GM23338 (cell line): ENCODE results near the gene ACP5.
A peak's percentile ranks its signal among the peaks of the same experiment; 100 is the strongest.

Experiments
- CTCF ChIP-seq, 2 experiments: fragments of 200-600 bp in 1 of 2; sonication (generic) in 1 of 2; conservative IDR thresholded peaks; 2 replicates each; pipeline versions ENCODE4 v1.5.1 to v1.6.1; 2016 to 2017; ENCODE audit warnings: antibody characterized with exemption in 2 of 2, low read depth in 2 of 2, mild to moderate bottlenecking in 2 of 2, moderate library complexity in 1 of 2
- EZH2 ChIP-seq: fragments of 200-600 bp; sonication (generic); IDR thresholded peaks from one replicate; pipeline ENCODE4 v1.8.0; 2017; ENCODE audit warnings: antibody characterized with exemption, mild to moderate bottlenecking, low read depth; ENCODE audit not compliant: unreplicated experiment
- EZH2phosphoT487 ChIP-seq: fragments of 200-600 bp; sonication (generic); IDR thresholded peaks from one replicate; pipeline ENCODE4 v1.8.1; 2018; ENCODE audit warnings: antibody characterized with exemption; ENCODE audit not compliant: unreplicated experiment
- POLR2AphosphoS5 ChIP-seq: IDR thresholded peaks from 2 replicates; pipeline ENCODE4 v1.6.1; 2016; ENCODE audit warnings: antibody characterized with exemption, low read depth

DNA sequence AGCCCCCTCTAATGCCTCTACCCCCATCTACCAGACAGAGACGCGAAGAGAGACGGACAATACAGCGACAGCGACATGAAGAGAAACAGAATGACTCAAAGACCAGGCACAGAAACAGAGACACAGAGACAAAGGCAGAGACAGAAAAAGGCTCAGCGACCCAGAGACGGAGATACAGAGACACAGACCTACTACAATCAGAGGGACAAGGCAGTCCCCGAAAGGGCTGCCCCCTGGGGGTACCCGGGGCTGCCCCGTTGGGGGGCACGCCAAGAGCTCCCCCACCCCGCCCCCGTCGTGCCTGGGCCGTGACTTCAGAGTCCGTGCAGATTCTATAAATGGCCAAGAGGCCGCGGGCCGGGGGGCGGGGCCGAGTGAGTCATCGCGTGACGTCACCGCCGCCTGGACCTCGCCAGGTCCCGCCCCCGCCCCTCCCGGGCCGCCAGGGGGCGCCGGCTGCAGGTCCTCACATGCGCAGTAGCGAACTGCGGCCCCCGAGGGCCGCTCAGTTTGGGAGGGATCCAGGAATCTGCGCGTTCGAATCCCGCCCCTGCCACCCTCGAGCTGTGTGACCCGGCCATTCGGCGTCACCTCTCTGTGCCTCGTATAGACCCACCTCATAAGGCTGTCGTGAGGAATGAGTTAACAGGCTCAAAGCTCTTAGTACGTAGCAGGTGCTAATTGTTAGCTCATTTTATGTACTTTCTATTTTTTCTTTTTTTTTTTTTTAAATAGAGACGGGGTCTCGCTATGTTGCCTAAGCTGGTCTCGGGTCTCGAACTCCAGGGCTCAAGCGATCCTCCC is 41.5 kb downstream of the ACP5 start:
- TF ChIP-seq POLR2AphosphoS5 (peak; percentile 64; the same call in 1 of the 2 replicates), CTCF (conservative IDR thresholded peaks at IDR 0.05; ENCODE audit: low read depth in 2 of 2) (peak; percentile 74 to 85), EZH2 (no peak), EZH2phosphoT487 (no peak)
